Mononuclear cell (primary cell): Measurements from ENCODE around the gene AP3S1. TPM values are rescaled to one million over a fixed set of nuclear protein-coding genes. Genes with fewer than 3 reads are reported as not detected.
"Not testable (repeated sequence)": the region's sequence is repeated elsewhere in the genome, so short reads cannot be mapped to it uniquely, and the experiment has no call there.

Source experiments
- H3K27me3 ChIP-seq: 2 replicates; pipeline ENCODE4 v1.6.0; 2011; ENCODE audit warnings: low read length, control low read depth; ENCODE audit not compliant: insufficient read depth
- H3K4me1 ChIP-seq: 2 replicates; pipeline ENCODE4 v1.5.1; 2011; ENCODE audit warnings: mild to moderate bottlenecking, low read length, control low read depth; ENCODE audit not compliant: insufficient read depth
- H3K4me3 ChIP-seq: 2 replicates; pipeline ENCODE4 v1.5.1; 2011; ENCODE audit warnings: mild to moderate bottlenecking, low read length, moderate library complexity
- H3K9me3 ChIP-seq: 2 replicates; pipeline ENCODE4 v1.5.1; 2011; ENCODE audit warnings: low read depth, mild to moderate bottlenecking, control low read depth, low read length
- total RNA-seq: library from RNA; depleted of rRNA; stranded (reverse); fragments of >200 nt; gene quantifications from one replicate; pipeline ENCODE4 v1.2.3, GENCODE V29; 2012

AP3S1 gene
- total RNA-seq, result 77.3 TPM

GRCh38 chr5:115841382-115842088 lies at the start of gene AP3S1, which contains the start of gene ATG12:
Gene AP3S1, plus strand, starts transcription at chr5:115841935. Its CDS starts 103 bp downstream, at chr5:115842038.
Gene ATG12, minus strand, starts transcription at chr5:115841565. Its CDS starts 13 bp downstream, at chr5:115841552.
- Histone ChIP-seq H3K4me1 (peaks cover 47% of the 10 kb centered on the region), H3K9me3 (no peaks in the 10 kb centered on the region), H3K27me3 (no peaks in the 10 kb centered on the region), H3K4me3 (peak within 1 kb of the TSS; percentile 95)

DNA sequence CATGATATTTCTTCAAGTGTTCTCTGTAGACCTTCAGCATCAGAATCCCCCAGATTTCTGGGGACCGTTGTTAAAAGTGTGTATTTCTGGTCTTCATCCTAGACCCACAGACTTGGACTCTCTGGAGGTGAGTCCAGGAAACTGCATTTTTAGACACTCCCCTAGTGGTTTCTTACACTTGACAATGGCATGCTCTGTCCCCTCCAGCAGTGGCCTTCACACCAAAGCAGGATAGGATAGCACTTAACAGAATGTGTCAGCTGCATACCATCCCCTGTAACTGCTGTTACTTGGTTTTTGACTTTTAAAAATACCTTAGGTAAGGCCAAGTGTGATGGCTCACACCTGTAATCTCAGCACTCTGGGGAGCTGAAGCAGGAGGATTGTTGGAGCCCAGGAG lies 46.0 kb upstream of the AP3S1 start:
- Histone ChIP-seq H3K4me3 (no peak overlapping the region), H3K27me3 (peaks cover 14% of the 10 kb centered on the region), H3K4me1 (no peaks in the 10 kb centered on the region), H3K9me3 (no peaks in the 10 kb centered on the region)

- no peaks in the 10 kb centered on the region for H3K4me1 ChIP-seq
- H3K4me3 ChIP-seq, result no peak overlapping the region
- H3K9me3 ChIP-seq, result no peaks in the 10 kb centered on the region
- H3K27me3 ChIP-seq, result peaks cover 7% of the 10 kb centered on the region
These were observed 45.1 kb upstream of the AP3S1 start for GRCh38 chr5:115796656-115797055.

GRCh38 chr5:115798252-115798651 lies 43.5 kb upstream of the AP3S1 start:
- no peaks in the 10 kb centered on the region for H3K9me3 ChIP-seq
- no peak overlapping the region for H3K4me3 ChIP-seq
- H3K4me1 ChIP-seq, result no peaks in the 10 kb centered on the region
- H3K27me3 ChIP-seq, result peaks cover under 1% of the 10 kb centered on the region

DNA sequence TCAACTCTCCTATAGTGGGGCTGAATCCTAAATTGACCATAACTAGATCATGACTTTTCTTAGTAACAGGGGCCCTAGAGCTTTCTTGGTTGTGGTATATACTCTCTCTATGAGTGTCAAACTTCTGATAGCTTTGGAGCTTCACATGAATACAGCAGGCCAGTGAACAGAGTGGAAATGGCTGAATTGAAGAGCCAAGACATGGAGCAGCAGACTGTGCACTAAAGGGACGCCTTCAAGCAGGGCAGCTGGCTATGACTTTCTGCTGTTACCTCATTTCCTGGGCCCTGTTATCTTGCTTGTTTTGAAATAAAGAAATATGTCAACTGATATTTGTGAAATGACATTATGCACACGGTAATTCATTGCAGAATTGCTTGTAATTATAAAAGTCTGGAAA lies 41.6 kb upstream of the AP3S1 start:
- H3K4me1 ChIP-seq, result no peaks in the 10 kb centered on the region
- no peaks in the 10 kb centered on the region for H3K9me3 ChIP-seq

GRCh38 chr5:115801152-115801551 lies 40.6 kb upstream of the AP3S1 start:
- peaks cover 3% of the 10 kb centered on the region for H3K27me3 ChIP-seq
- no peaks in the 10 kb centered on the region for H3K4me1 ChIP-seq
- no peaks in the 10 kb centered on the region for H3K9me3 ChIP-seq
- no peak overlapping the region for H3K4me3 ChIP-seq

More for the DNA sequence above, 41.6 kb upstream of the AP3S1 start:
- Histone ChIP-seq H3K4me3 (no peak overlapping the region), H3K27me3 (no peaks in the 10 kb centered on the region)

GRCh38 chr5:115801984-115802383 lies 39.8 kb upstream of the AP3S1 start:
- H3K4me1 ChIP-seq, result no peaks in the 10 kb centered on the region
- H3K9me3 ChIP-seq, result no peaks in the 10 kb centered on the region
- peaks cover 3% of the 10 kb centered on the region for H3K27me3 ChIP-seq
- no peak overlapping the region for H3K4me3 ChIP-seq

DNA sequence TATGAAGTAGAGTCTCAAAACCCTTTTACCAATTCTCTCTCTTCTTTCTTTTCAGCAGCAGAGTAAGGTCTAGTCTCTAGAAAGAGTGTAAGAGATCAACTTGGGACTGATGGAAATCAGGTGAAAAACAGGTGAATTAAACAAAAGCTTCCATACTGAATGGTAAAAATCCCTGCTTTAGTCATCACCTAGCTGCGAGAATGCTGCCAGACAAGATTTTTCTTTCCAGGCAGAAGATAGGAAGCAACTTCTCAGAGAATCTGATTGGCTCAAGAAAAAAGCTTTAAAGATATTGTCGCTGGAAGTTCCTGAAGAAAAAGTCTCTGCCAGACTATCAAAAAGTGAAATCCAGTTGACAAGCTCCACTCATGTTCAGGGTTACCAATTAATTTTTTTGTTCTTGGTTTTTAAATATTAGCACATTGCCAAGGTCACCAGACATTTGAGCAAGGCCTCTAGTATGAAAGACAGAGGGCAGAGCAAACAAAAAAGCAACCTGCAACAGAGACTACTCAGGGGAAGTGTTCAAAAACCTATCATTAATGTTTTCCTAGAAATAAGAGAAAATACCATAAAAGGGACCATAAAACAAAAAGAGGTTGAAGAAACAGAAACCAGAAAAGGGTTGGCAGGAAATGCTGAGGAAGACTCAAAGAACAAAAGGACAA lies 34.6 kb upstream of the AP3S1 start:
- peaks cover 14% of the 10 kb centered on the region for H3K27me3 ChIP-seq
- H3K4me3 ChIP-seq, result no peak overlapping the region
- no peaks in the 10 kb centered on the region for H3K9me3 ChIP-seq
- H3K4me1 ChIP-seq, result no peaks in the 10 kb centered on the region

- H3K27me3 ChIP-seq, result peaks cover 19% of the 10 kb centered on the region
- no peaks in the 10 kb centered on the region for H3K9me3 ChIP-seq
- H3K4me3 ChIP-seq, result no peak overlapping the region
- H3K4me1 ChIP-seq, result no peaks in the 10 kb centered on the region
These were observed 34.1 kb upstream of the AP3S1 start for GRCh38 chr5:115807654-115808052.

DNA sequence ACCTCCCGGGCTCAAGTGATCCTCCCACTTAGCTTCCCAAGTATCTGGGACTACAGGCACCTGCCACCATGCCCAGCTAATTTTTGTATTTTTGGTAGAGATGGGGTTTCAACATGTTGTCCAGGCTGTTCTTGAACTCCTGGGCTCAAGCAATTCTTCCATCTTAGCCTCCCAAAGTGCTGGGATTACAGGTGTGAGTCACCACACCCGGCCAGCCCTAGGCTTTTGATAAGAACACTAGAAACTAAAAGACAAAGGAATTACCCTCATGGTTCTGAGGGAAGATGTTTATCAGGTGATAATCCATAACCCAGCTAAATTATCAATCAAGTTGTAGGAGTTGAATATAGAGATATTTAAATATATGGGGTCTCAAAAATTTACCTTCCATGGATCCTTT lies 33.7 kb upstream of the AP3S1 start:
- not testable (repeated sequence) for H3K9me3 ChIP-seq, H3K4me3 ChIP-seq, H3K4me1 ChIP-seq
- peaks cover 21% of the 10 kb centered on the region for H3K27me3 ChIP-seq

- H3K9me3 ChIP-seq, result no peaks in the 10 kb centered on the region
- peaks cover 39% of the 10 kb centered on the region for H3K27me3 ChIP-seq
- no peaks in the 10 kb centered on the region for H3K4me1 ChIP-seq
- no peak overlapping the region for H3K4me3 ChIP-seq
These were observed 31.8 kb upstream of the AP3S1 start for GRCh38 chr5:115809946-115810345.

GRCh38 chr5:115810761-115811160 lies 31.0 kb upstream of the AP3S1 start:
- H3K4me3 ChIP-seq, result no peak overlapping the region
- no peaks in the 10 kb centered on the region for H3K9me3 ChIP-seq
- peaks cover 4% of the 10 kb centered on the region for H3K4me1 ChIP-seq
- H3K27me3 ChIP-seq, result peaks cover 45% of the 10 kb centered on the region

DNA sequence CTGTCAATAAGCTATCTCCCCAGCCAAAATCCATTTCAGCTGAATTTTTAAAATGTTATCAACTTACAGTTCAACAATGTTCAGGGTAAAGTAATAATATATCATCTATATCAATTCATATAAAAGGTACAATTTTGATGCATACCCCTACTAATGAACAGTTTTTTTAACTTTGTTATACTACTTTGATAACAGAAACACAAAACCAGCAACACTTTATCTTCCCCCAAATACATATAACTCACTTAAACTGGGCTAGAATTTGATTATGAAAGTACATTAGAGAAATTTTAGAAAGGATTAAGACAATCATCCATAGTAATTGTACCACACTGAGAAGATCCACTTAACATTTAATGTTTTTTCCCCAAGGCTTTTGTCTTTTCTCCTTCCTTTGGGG lies 30.3 kb upstream of the AP3S1 start:
- H3K9me3 ChIP-seq, result no peaks in the 10 kb centered on the region
- H3K4me3 ChIP-seq, result no peak overlapping the region
- H3K27me3 ChIP-seq, result peaks cover 51% of the 10 kb centered on the region
- H3K4me1 ChIP-seq, result peaks cover 11% of the 10 kb centered on the region

GRCh38 chr5:115812372-115812771 lies 29.4 kb upstream of the AP3S1 start:
- Histone ChIP-seq H3K4me3 (no peak overlapping the region), H3K9me3 (no peaks in the 10 kb centered on the region), H3K27me3 (peaks cover 61% of the 10 kb centered on the region), H3K4me1 (peaks cover 16% of the 10 kb centered on the region)

DNA sequence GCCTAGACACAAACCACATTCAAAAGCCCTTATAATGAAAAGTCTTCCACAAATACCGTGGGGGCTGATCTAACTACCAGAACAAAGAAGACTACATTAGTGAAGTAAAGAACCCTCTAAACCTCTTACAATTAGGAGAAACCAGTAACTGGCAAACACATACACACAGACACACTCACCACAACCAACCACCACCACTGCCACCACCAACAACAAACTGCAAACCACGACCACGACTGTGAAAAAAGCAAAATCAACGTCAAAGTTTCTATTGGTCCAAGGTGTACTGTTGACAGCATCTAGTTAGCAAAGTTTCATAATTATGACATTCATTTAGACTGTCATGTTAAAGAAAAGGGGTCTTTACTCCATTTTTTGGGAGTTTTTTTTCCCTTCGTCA lies 28.0 kb upstream of the AP3S1 start:
- Histone ChIP-seq H3K27me3 (peaks cover 75% of the 10 kb centered on the region), H3K4me3 (no peak overlapping the region), H3K9me3 (no peaks in the 10 kb centered on the region), H3K4me1 (peaks cover 16% of the 10 kb centered on the region)
